BLaER1 treated with 17β-estradiol and CSF1 and Interleukin-3, amounts not matched to agents 10 nM and 100 nM (cell line): ENCODE measurements around the gene SPO11.
A peak's percentile ranks its signal among the peaks of the same experiment; 100 is the strongest.

Experiments
- H3K27ac ChIP-seq, 11 experiments: shearing (Covaris generic); formaldehyde crosslinking; 2 replicates each; pipeline ENCODE4 v1.8.1; 2022
- H3K27me3 ChIP-seq, 11 experiments: shearing (Covaris generic); formaldehyde crosslinking; 2 replicates each; pipeline ENCODE4 v1.8.1; 2022
- H3K36me3 ChIP-seq, 11 experiments: shearing (Covaris generic); formaldehyde crosslinking; 2 replicates each; pipeline ENCODE4 v1.8.1; 2022
- H3K4me1 ChIP-seq, 10 experiments: shearing (Covaris generic); formaldehyde crosslinking; 2 replicates each; pipeline ENCODE4 v1.8.1; 2022
- H3K4me2 ChIP-seq, 11 experiments: shearing (Covaris generic); formaldehyde crosslinking; 2 replicates each; pipeline ENCODE4 v1.8.1; 2022
- H3K4me3 ChIP-seq, 10 experiments: shearing (Covaris generic); formaldehyde crosslinking; 2 replicates each; pipeline ENCODE4 v1.8.1; 2022
- H3K9ac ChIP-seq, 11 experiments: shearing (Covaris generic); formaldehyde crosslinking; 2 replicates each; pipeline ENCODE4 v1.8.1; 2022
- H3K9me3 ChIP-seq, 11 experiments: shearing (Covaris generic); formaldehyde crosslinking; replicated peaks in 1 of 11; 2 replicates each; pipeline ENCODE4 v1.8.1; 2022
- H4K20me1 ChIP-seq, 11 experiments: shearing (Covaris generic); formaldehyde crosslinking; 2 replicates each; pipeline ENCODE4 v1.8.1; 2022
- Cebpa-rat ChIP-seq, 11 experiments: shearing (Covaris generic); IDR thresholded peaks; 2 replicates each; pipeline ENCODE4 v1.8.1; 2022

The SPO11 gene, protein sequence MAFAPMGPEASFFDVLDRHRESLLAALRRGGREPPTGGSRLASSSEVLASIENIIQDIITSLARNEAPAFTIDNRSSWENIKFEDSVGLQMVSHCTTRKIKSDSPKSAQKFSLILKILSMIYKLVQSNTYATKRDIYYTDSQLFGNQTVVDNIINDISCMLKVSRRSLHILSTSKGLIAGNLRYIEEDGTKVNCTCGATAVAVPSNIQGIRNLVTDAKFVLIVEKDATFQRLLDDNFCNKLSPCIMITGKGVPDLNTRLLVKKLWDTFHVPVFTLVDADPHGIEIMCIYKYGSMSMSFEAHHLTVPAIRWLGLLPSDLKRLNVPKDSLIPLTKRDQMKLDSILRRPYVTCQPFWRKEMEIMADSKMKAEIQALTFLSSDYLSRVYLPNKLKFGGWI

DNA sequence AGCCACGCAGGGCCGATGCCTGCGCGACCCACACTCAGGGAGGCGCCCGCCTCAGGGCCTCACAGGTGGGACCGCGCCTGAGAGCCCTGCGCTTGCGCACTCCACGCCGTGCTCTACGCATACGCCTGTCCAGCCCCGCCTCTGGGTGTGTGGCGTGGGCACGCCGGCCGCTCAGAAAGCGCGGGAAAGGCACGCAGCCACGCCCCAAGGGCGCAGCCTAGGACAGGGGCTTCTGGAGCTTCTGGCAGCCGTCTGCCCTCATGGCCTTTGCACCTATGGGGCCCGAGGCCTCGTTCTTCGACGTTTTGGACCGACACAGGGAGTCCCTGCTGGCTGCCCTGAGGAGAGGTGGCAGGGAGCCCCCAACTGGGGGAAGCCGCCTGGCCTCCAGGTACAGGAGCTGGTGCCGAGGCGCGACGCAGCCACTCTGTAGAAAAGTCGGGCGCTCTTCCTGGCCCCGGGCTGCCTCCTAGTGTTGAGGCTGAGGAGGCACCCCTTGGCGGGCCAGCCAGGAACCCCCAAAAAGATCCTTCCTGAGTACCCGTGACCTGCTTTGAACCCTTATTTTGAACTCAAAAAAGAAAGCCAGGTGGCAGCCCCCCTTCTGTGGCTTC lies at the start of gene SPO11:
Gene SPO11, plus strand, starts transcription at position 196 of the 614 bp plus-strand sequence. Its CDS starts 65 bp downstream, at position 261.
- no peak within 1 kb of the TSS for H3K4me3 ChIP-seq
- no peak for TF ChIP-seq Cebpa-rat (IDR thresholded peaks at IDR 0.05)
- no peak within 1 kb of the TSS for H3K27ac ChIP-seq
- H3K9me3 ChIP-seq: no peaks in the 10 kb centered on the region
- no peak within 1 kb of the TSS for H3K4me2 ChIP-seq
- no peaks in the 10 kb centered on the region for H3K36me3 ChIP-seq
- no peak within 1 kb of the TSS for H3K9ac ChIP-seq
- peaks cover 0 to 8% (median 0%) of the 10 kb centered on the region in 10 experiments; a peak in 6 of 20 replicates for H3K4me1 ChIP-seq
- H4K20me1 ChIP-seq: no peaks in the 10 kb centered on the region
- peaks cover 0 to 23% (median 17%) of the 10 kb centered on the region in 11 experiments; a peak in 12 of 22 replicates for H3K27me3 ChIP-seq

DNA sequence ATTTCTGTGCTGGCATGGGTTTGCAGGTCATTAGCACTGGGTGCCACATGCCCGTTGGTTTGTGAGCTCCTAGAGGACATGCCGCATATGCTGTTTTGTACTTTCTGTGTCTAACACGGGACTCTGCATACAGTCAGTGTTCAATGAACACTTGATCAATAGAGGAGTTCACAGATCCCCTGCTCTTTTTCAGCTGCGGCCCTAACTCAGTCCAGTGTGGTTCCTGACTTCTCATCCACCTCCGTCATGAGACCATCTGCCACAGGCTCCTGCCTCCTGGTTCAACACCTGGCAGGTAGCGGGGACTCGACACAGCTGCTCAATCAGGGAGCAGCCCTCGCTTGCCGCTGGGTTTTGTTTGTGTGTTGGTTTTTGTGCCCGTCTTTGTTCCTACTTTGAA lies 49.4 kb upstream of the SPO11 start:
- H3K9me3 ChIP-seq: no peaks in the 10 kb centered on the region
- H3K9ac ChIP-seq: no peak overlapping the region
- H3K4me1 ChIP-seq: peaks cover 0 to 31% (median 14%) of the 10 kb centered on the region in 10 experiments; a peak in 13 of 20 replicates
- 0 out of 22 replicates have a peak, but pooled peaks cover 0 to 3% (median 0%) of the 10 kb centered on the region in 11 experiments for H4K20me1 ChIP-seq
- H3K27ac ChIP-seq: no peak overlapping the region
- H3K36me3 ChIP-seq: no peaks in the 10 kb centered on the region
- H3K4me2 ChIP-seq: no peak overlapping the region
- H3K4me3 ChIP-seq: no peak overlapping the region
- H3K27me3 ChIP-seq: no peaks in the 10 kb centered on the region; a peak in 1 of 22 replicates
- TF ChIP-seq Cebpa-rat (IDR thresholded peaks at IDR 0.05): no peak

DNA sequence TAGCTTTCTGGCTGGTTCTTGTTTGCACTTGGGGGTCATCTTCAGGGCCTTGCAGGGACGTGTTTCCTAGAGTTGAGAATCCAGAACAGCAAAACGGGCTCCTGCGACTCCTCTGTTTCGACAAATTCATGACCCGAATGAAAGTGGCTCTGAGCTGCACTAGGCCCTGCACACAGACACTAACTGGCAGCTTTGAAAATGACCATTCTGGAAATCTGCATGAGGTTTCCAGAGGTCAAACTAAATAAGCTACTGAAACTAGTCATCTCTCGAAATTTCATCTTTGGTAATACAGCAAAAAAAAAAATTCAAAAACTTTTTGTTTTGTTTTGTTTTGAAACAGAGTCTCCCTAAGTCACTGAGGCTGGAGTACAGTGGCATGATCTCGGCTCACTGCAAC lies 47.7 kb upstream of the SPO11 start:
- no peak for TF ChIP-seq Cebpa-rat (IDR thresholded peaks at IDR 0.05)
- Histone ChIP-seq H3K27ac (no peak overlapping the region), H4K20me1 (0 out of 22 replicates have a peak, but pooled peaks cover 0 to 3% (median 0%) of the 10 kb centered on the region in 11 experiments), H3K4me1 (peaks cover 0 to 37% (median 17%) of the 10 kb centered on the region in 10 experiments; a peak in 13 of 20 replicates), H3K4me2 (no peak overlapping the region), H3K9ac (no peak overlapping the region), H3K9me3 (no peaks in the 10 kb centered on the region), H3K27me3 (no peaks in the 10 kb centered on the region; a peak in 1 of 22 replicates), H3K4me3 (no peak overlapping the region), H3K36me3 (no peaks in the 10 kb centered on the region)

DNA sequence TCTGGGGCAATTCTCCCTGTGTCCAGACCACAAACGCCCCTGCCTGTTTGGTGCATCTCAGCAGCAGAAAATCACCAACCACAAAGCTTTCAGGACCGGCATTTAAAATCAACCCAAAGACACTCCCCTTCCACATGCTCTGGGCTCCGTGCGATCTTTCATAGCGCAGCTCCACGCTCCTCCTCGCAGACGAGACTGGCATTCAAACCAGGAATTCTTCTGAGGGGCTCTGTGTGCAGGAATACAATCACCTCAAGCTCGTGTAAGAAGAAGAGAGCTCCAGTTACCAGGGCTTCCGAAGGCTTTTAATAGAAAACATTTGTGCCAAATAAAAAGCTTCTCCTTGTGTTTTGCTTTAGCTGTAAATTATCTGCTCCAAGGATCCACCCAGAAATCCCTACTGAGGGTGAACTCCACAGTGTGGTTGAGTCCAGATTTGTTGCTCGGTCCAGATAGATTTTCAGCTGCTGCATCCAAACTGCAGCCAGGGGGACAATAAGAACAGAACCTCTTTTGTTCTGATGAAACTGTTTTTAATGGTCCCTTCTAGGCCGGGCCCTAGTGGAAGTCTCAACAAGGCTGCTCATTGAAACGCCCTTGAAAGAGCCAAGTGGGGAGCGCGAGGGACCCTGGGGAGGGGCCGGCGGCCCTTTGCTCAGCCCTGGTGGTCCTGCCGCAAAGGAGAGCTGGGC lies 46.8 kb upstream of the SPO11 start:
- Histone ChIP-seq H3K4me1 (peaks cover 0 to 37% (median 17%) of the 10 kb centered on the region in 10 experiments; a peak in 13 of 20 replicates), H3K27ac (no peak overlapping the region), H3K4me3 (no peak overlapping the region), H3K27me3 (no peaks in the 10 kb centered on the region; a peak in 1 of 22 replicates), H4K20me1 (0 out of 22 replicates have a peak, but pooled peaks cover 0 to 3% (median 0%) of the 10 kb centered on the region in 11 experiments), H3K9me3 (no peaks in the 10 kb centered on the region), H3K4me2 (peak overlapping the region in 5 of 11 experiments; percentile 47 to 62 (median 54); a peak in 9 of 22 replicates), H3K36me3 (no peaks in the 10 kb centered on the region), H3K9ac (no peak overlapping the region)
- no peak for TF ChIP-seq Cebpa-rat (IDR thresholded peaks at IDR 0.05)

DNA sequence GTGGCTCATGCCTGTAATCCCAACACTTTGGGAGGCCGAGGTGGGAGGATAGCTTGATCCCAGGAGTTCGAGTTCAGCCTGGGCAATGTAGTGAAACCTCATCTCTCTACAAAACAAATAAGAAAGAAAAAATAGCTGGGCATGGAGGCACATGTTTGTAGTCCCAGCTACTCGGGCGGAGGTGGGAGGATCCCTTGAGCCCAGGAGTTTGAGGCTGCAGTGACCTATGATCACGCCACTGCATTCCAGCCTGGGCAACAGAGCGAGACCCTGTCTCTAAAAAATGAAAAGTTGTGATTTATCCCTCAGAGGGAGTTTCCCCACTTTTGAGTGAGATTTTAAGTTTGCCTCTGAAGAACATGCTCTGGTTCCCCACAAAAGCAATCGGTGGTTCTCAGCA lies 45.7 kb upstream of the SPO11 start:
- Histone ChIP-seq H3K36me3 (no peaks in the 10 kb centered on the region), H3K27ac (no peak overlapping the region), H3K27me3 (no peaks in the 10 kb centered on the region; a peak in 1 of 22 replicates), H3K4me2 (peak overlapping the region in 8 of 11 experiments; percentile 7 to 62 (median 48); a peak in 12 of 22 replicates), H3K9ac (no peak overlapping the region), H3K4me1 (peaks cover 0 to 37% (median 17%) of the 10 kb centered on the region in 10 experiments; a peak in 12 of 20 replicates), H3K9me3 (no peaks in the 10 kb centered on the region), H4K20me1 (peaks cover 0 to 3% (median 0%) of the 10 kb centered on the region in 11 experiments; a peak in 1 of 22 replicates), H3K4me3 (no peak overlapping the region)
- TF ChIP-seq Cebpa-rat (IDR thresholded peaks at IDR 0.05): no peak

DNA sequence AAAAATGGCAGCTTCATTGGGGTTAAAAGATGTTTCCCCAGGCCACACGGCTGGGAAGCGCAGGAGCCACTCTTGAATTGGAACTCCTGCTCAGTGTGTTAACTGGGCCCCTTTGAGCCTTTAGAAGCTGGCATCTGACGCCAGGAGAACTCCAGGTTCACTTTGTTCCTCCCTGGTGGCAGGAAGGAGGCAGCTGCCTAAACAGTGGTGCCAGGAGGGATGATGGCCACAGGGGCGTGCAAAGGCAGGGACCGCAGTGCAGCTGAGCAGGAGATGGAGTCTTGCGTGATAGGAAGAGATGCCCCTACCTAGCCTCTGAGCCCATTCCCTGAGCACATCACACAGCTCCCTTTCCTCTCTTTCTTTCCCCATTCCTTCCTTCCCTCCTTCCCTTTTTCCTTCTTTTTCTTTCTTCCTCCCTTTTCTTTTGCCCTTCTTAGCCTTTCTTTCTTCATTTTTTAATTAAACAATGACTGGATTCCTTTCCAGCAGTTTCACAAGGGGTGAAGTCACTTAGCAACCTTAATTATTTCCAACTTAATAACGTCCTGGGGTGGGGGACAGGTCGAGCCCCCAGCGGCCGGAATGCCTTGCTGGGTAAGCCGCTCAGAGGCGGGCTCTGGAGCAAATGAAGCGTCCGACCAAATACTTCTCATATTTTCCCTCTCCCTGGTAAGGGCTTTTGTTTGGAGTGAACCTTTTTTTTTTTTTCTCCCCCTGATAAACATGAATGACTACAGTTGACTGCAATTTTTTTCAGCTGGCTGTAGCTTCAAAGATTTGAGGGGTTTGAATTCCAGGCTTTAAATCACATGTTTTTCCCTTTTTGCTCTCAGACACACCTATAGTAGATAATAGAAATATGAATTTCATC lies 42.4 kb upstream of the SPO11 start:
- Histone ChIP-seq H3K4me2 (no peak overlapping the region), H3K9ac (no peak overlapping the region), H4K20me1 (no peaks in the 10 kb centered on the region; a peak in 1 of 22 replicates), H3K27me3 (peaks cover 0 to 3% (median 0%) of the 10 kb centered on the region in 11 experiments; a peak in 1 of 22 replicates), H3K4me1 (peaks cover 0 to 46% (median 25%) of the 10 kb centered on the region in 10 experiments; a peak in 16 of 20 replicates), H3K27ac (no peak overlapping the region), H3K4me3 (no peak overlapping the region), H3K9me3 (no peaks in the 10 kb centered on the region), H3K36me3 (no peaks in the 10 kb centered on the region)
- no peak for TF ChIP-seq Cebpa-rat (IDR thresholded peaks at IDR 0.05)

DNA sequence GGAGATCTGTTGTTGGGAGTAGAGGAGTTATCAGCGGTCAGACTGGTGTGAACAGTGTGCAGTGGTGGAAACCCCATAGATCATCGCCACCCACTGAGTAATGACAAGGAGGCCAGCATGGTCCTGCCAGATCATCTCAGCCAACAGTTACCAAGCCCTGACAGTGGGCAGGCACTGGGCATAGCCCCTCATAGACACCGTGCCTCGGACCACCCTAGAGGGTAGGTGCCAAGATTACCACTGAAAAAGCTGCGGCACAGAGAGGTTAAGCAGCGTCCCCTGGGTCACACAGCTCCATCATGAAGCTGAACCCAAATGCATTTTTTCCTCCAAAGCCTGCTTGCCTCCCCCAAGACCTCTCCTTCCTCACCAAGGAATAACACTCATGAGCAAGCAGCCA lies 41.7 kb upstream of the SPO11 start:
- no peak for TF ChIP-seq Cebpa-rat (IDR thresholded peaks at IDR 0.05)
- Histone ChIP-seq H3K9me3 (no peaks in the 10 kb centered on the region), H3K4me1 (peaks cover 0 to 43% (median 27%) of the 10 kb centered on the region in 10 experiments; a peak in 16 of 20 replicates), H4K20me1 (no peaks in the 10 kb centered on the region; a peak in 1 of 22 replicates), H3K4me2 (no peak overlapping the region), H3K36me3 (no peaks in the 10 kb centered on the region), H3K27me3 (peaks cover 0 to 3% (median 0%) of the 10 kb centered on the region in 11 experiments; a peak in 1 of 22 replicates), H3K9ac (no peak overlapping the region), H3K4me3 (no peak overlapping the region), H3K27ac (no peak overlapping the region)
